Fibroblast of pulmonary artery (primary cell): ENCODE measurements around the gene EIF6.

Experiments
- DNase-seq: peaks from one replicate; pipeline ENCODE4 v3.0.0-alpha.2; 2010; ENCODE audit warnings: low read depth
- H3K4me3 ChIP-seq: replicated peaks from 2 replicates; pipeline ENCODE4 v1.5.1; 2011; ENCODE audit warnings: low read depth, mild to moderate bottlenecking, control low read depth, low read length, moderate library complexity
- CTCF ChIP-seq: IDR thresholded peaks from 2 replicates; pipeline ENCODE4 v1.5.1; 2011; ENCODE audit warnings: mild to moderate bottlenecking, control low read depth, low read length, inconsistent platforms; ENCODE audit errors: missing control alignments

Gene EIF6

GRCh38 chr20:35238735-35239134, 45.8 kb downstream of the EIF6 start:
- DNase-seq: no peak
- H3K4me3 ChIP-seq: no peak overlapping the region
- TF ChIP-seq CTCF: no peak

- no peak for DNase-seq
- TF ChIP-seq CTCF: no peak
- no peak overlapping the region for H3K4me3 ChIP-seq
Measured at GRCh38 chr20:35238170-35238569, 46.4 kb downstream of the EIF6 start.

GRCh38 chr20:35237486-35237885, 47.1 kb downstream of the EIF6 start:
- H3K4me3 ChIP-seq: no peak overlapping the region
- no peak for DNase-seq
- TF ChIP-seq CTCF: no peak

GRCh38 chr20:35235881-35236280, 48.7 kb downstream of the EIF6 start:
- TF ChIP-seq CTCF: no peak
- H3K4me3 ChIP-seq: no peak overlapping the region
- DNase-seq: no peak

- DNase-seq: peak; percentile 40
- no peak overlapping the region for H3K4me3 ChIP-seq
- no peak for TF ChIP-seq CTCF
Measured at GRCh38 chr20:35232575-35232974, 52.0 kb downstream of the EIF6 start.
